NCI-H82 (cell line): ENCODE measurements around the gene WAS.
"Not testable (repeated sequence)": the region's sequence is repeated elsewhere in the genome, so short reads cannot be mapped to it uniquely, and the experiment has no call there.

Source experiments
- DNase-seq: peaks from one replicate; lab custom pipeline; 2025; lab: John Stamatoyannopoulos, UW

The WAS gene

GRCh38 chrX:48685416-48685815, 1.8 kb downstream of the WAS start:
- no peak for DNase-seq

- no peak for DNase-seq
Measured at GRCh38 chrX:48688531-48689150, 5.0 kb downstream of the WAS start.

- DNase-seq, result peak; percentile 48
Measured at GRCh38 chrX:48689208-48689920, 5.8 kb downstream of the WAS start.

- DNase-seq, result not testable (repeated sequence)
Measured at GRCh38 chrX:48691746-48692145, 8.1 kb downstream of the WAS start.

GRCh38 chrX:48694776-48695533, 11.4 kb downstream of the WAS start:
- DNase-seq, result no peak

- peak; percentile 79 for DNase-seq
Measured at GRCh38 chrX:48695534-48695896, 11.9 kb downstream of the WAS start.

- peak; percentile 85 for DNase-seq
Measured at GRCh38 chrX:48695925-48696300, 12.3 kb downstream of the WAS start.

GRCh38 chrX:48696301-48696908, 12.8 kb downstream of the WAS start, which contains the start of gene SUV39H1:
Gene SUV39H1 (plus strand): TSS chrX:48696734. CDS start chrX:48696785, 51 bp downstream.
- peak; percentile 94 for DNase-seq

- peak; percentile 87 for DNase-seq
Measured at GRCh38 chrX:48696909-48697727, 13.5 kb downstream of the WAS start.

GRCh38 chrX:48698306-48698705, 14.7 kb downstream of the WAS start:
- no peak for DNase-seq

- DNase-seq, result no peak
Measured at GRCh38 chrX:48700246-48700645, 16.6 kb downstream of the WAS start.

- DNase-seq, result no peak
Measured at GRCh38 chrX:48700951-48701653, 17.5 kb downstream of the WAS start.

GRCh38 chrX:48702032-48702431, 18.4 kb downstream of the WAS start:
- DNase-seq, result no peak

GRCh38 chrX:48702716-48703115, 19.1 kb downstream of the WAS start:
- DNase-seq, result no peak

GRCh38 chrX:48703228-48703627, 19.6 kb downstream of the WAS start:
- DNase-seq, result no peak

GRCh38 chrX:48703642-48704481, 20.3 kb downstream of the WAS start:
- no peak for DNase-seq

GRCh38 chrX:48705871-48706270, 22.3 kb downstream of the WAS start:
- no peak for DNase-seq

GRCh38 chrX:48709522-48710112, 26.0 kb downstream of the WAS start:
- no peak for DNase-seq

GRCh38 chrX:48711162-48711928, 27.7 kb downstream of the WAS start:
- no peak for DNase-seq
